A673 (cell line): ENCODE results near the gene TAF11L7.
"Not testable (repeated sequence)": the region's sequence is repeated elsewhere in the genome, so short reads cannot be mapped to it uniquely, and the experiment has no call there.

Experiments used
- EZH2 ChIP-seq: fragments of 200-600 bp; sonication (generic); IDR thresholded peaks from 2 replicates; pipeline ENCODE4 v1.6.1; 2017; ENCODE audit warnings: borderline replicate concordance, low read depth, mild to moderate bottlenecking, mixed read lengths, antibody characterized with exemption, low read length; ENCODE audit not compliant: poor library complexity, severe bottlenecking
- TF ChIP-seq, protein P1 (sequence below): fragments of 300-800, 200-600 bp; sonication (generic); conservative IDR thresholded peaks from 2 replicates; pipeline ENCODE4 v1.5.1; 2017; ENCODE audit warnings: low read depth, mild to moderate bottlenecking, antibody characterized with exemption, low read length, moderate library complexity, mixed read lengths

GRCh38 chr5:17610092-17610491 is 24.5 kb upstream of the TAF11L7 start, which contains the start of gene TAF11L12:
- TF ChIP-seq, protein P1, sequence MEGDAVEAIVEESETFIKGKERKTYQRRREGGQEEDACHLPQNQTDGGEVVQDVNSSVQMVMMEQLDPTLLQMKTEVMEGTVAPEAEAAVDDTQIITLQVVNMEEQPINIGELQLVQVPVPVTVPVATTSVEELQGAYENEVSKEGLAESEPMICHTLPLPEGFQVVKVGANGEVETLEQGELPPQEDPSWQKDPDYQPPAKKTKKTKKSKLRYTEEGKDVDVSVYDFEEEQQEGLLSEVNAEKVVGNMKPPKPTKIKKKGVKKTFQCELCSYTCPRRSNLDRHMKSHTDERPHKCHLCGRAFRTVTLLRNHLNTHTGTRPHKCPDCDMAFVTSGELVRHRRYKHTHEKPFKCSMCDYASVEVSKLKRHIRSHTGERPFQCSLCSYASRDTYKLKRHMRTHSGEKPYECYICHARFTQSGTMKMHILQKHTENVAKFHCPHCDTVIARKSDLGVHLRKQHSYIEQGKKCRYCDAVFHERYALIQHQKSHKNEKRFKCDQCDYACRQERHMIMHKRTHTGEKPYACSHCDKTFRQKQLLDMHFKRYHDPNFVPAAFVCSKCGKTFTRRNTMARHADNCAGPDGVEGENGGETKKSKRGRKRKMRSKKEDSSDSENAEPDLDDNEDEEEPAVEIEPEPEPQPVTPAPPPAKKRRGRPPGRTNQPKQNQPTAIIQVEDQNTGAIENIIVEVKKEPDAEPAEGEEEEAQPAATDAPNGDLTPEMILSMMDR = not testable (repeated sequence)
- TF ChIP-seq EZH2 = not testable (repeated sequence)
